HepG2 (cell line): Measurements from ENCODE around the gene CYP4F12. TPM values are rescaled to one million over a fixed set of nuclear protein-coding genes. Genes with fewer than 3 reads are reported as not detected.

Experiments
- CEBPG ChIP-seq: IDR thresholded peaks from 2 replicates; pipeline ENCODE4 v1.6.1; 2016
- KDM5B ChIP-seq: sonication (generic); formaldehyde crosslinking; IDR thresholded peaks from 2 replicates; pipeline ENCODE4 v1.4.0; 2020; ENCODE audit warnings: missing genetic modification reagents, mild to moderate bottlenecking, borderline replicate concordance
- NRL ChIP-seq: sonication (generic); formaldehyde crosslinking; IDR thresholded peaks from 2 replicates; pipeline ENCODE4 v1.5.0; 2020; ENCODE audit warnings: missing genetic modification reagents, mild to moderate bottlenecking, moderate library complexity, borderline replicate concordance
- RFXAP ChIP-seq: sonication (generic); formaldehyde crosslinking; IDR thresholded peaks from 2 replicates; pipeline ENCODE4 v1.4.0; 2020; ENCODE audit warnings: missing genetic modification reagents, borderline replicate concordance
- SIX1 ChIP-seq: sonication (generic); formaldehyde crosslinking; IDR thresholded peaks from 2 replicates; pipeline ENCODE4 v1.4.0; 2020; ENCODE audit warnings: missing genetic modification reagents, borderline replicate concordance
- TEAD2 ChIP-seq: sonication (generic); formaldehyde crosslinking; IDR thresholded peaks from 2 replicates; pipeline ENCODE4 v1.9.0; 2021; ENCODE audit warnings: missing genetic modification reagents
- U2AF1 ChIP-seq: fragments of 200-400 bp; formaldehyde crosslinking; optimal IDR thresholded peaks from 2 replicates; pipeline ENCODE3; 2017; ENCODE audit warnings: mild to moderate bottlenecking, low read depth, low read length
- ZC3H13 ChIP-seq: sonication (generic); formaldehyde crosslinking; IDR thresholded peaks from 2 replicates; pipeline ENCODE4 v1.8.1; 2023; ENCODE audit warnings: mild to moderate bottlenecking, missing genetic modification reagents, moderate library complexity
- ZFP1 ChIP-seq: IDR thresholded peaks from 2 replicates; pipeline ENCODE4 v1.6.1; 2016
- ZFP82 ChIP-seq: sonication (generic); formaldehyde crosslinking; IDR thresholded peaks from 2 replicates; pipeline ENCODE4 v1.5.1; 2020; ENCODE audit warnings: mild to moderate bottlenecking, missing genetic modification reagents, borderline replicate concordance
- ZNF329 ChIP-seq: sonication (generic); formaldehyde crosslinking; IDR thresholded peaks from 2 replicates; pipeline ENCODE4 v1.9.0; 2021; ENCODE audit warnings: low read depth, mild to moderate bottlenecking, missing genetic modification reagents
- ZNF33A ChIP-seq: sonication (generic); formaldehyde crosslinking; IDR thresholded peaks from 2 replicates; pipeline ENCODE4 v1.5.1; 2020; ENCODE audit warnings: missing genetic modification reagents, mild to moderate bottlenecking, moderate library complexity, borderline replicate concordance
- ZNF704 ChIP-seq: sonication (generic); formaldehyde crosslinking; IDR thresholded peaks from 2 replicates; pipeline ENCODE4 v1.8.1; 2023; ENCODE audit warnings: mild to moderate bottlenecking, inconsistent platforms, moderate library complexity, missing genetic modification reagents, borderline replicate concordance
- polyA plus RNA-seq, 8 experiments: library from polyadenylated mRNA; depleted of rRNA in 3 of 8; stranded (reverse) in 7 of 8; unstranded in 1 of 8; fragments of >200 nt; fragmentation: Illumina TruSeq in 4 of 8; extraction: Trizol in 4 of 8; gene quantifications; 2 replicates each; pipeline versions ENCODE4 v1.2.1 to v1.2.3, GENCODE V29; 2011 to 2016; ENCODE audit warnings: low read depth in 4 of 8, missing spikeins in 1 of 8, mixed read lengths in 1 of 8; ENCODE audit not compliant: insufficient read depth in 1 of 8
- total RNA-seq, 5 experiments: library from RNA; depleted of rRNA; stranded (reverse); fragments of >200 nt; fragmentation: Illumina TruSeq; extraction: Trizol; gene quantifications; 2 replicates each; pipeline ENCODE4 v1.2.3, GENCODE V29; 2016; ENCODE audit warnings: low read depth in 1 of 5
- TF ChIP-seq, protein P1 (sequence below): IDR thresholded peaks from 2 replicates; pipeline ENCODE4 v1.6.1; 2012; ENCODE audit warnings: low read depth, low read length, improper control_type of control experiment
- TF ChIP-seq, protein P2 (sequence below): sonication (generic); formaldehyde crosslinking; IDR thresholded peaks from 2 replicates; pipeline ENCODE4 v1.4.0; 2020; ENCODE audit warnings: missing genetic modification reagents, borderline replicate concordance
- TF ChIP-seq, protein P3 (sequence below): sonication (generic); formaldehyde crosslinking; IDR thresholded peaks from 2 replicates; pipeline ENCODE4 v1.5.1; 2020; ENCODE audit warnings: mild to moderate bottlenecking, missing genetic modification reagents, moderate library complexity
- TF ChIP-seq, protein P4 (sequence below), 2 experiments: sonication (generic) in 1 of 2; formaldehyde crosslinking in 1 of 2; IDR thresholded peaks; 2 replicates each; pipeline versions ENCODE4 v1.4.0 to v1.6.1; 2018 to 2020; ENCODE audit warnings: missing genetic modification reagents in 2 of 2, borderline replicate concordance in 1 of 2, low read depth in 1 of 2, mild to moderate bottlenecking in 1 of 2, missing biosample characterization in 1 of 2
- TF ChIP-seq, protein P5 (sequence below): sonication (generic); formaldehyde crosslinking; IDR thresholded peaks from 2 replicates; pipeline ENCODE4 v1.8.0; 2022; ENCODE audit warnings: missing genetic modification reagents, low read depth, mild to moderate bottlenecking, borderline replicate concordance

Gene CYP4F12
- total and polyA plus RNA-seq, 2 of the 13 experiments (the other 11 are each of a cell fraction or from before 2014, with no cell fraction given), result 29.9 to 30.8 TPM

DNA sequence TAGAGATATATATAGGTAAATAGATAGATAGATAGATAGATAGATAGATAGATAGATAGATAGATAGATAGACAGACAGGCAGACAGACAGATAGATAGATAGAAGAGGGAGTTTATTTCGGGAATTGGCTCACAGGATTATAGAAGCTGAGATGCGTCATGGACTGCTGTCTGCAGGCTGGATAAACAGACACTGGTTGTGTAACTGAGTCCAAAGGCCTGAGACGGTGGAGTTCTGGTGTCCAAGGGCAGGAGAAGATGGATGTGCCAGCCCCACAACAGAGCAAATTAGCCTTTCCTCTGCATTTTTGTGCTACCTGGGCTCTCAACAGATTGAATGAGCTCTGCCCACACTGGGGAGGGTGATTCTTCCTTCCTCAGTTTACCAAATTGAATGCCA, 29.5 kb upstream of the CYP4F12 start (continued):
- TF ChIP-seq ZC3H13 (no peak), ZFP1 (no peak), TEAD2 (CRISPR knock-in tag) (no peak), ZNF329 (CRISPR knock-in tag) (no peak), ZFP82 (no peak), U2AF1 (no peak), ZNF704 (CRISPR knock-in tag) (no peak), CEBPG (CRISPR knock-in tag) (peak; percentile 88), KDM5B (CRISPR knock-in tag) (no peak), ZNF33A (CRISPR knock-in tag) (no peak), NRL (CRISPR knock-in tag) (no peak), SIX1 (CRISPR knock-in tag) (0 out of 2 replicates have a peak, but pooled peaks have one; percentile 20), RFXAP (CRISPR knock-in tag) (no peak)
- TF ChIP-seq, protein P1, sequence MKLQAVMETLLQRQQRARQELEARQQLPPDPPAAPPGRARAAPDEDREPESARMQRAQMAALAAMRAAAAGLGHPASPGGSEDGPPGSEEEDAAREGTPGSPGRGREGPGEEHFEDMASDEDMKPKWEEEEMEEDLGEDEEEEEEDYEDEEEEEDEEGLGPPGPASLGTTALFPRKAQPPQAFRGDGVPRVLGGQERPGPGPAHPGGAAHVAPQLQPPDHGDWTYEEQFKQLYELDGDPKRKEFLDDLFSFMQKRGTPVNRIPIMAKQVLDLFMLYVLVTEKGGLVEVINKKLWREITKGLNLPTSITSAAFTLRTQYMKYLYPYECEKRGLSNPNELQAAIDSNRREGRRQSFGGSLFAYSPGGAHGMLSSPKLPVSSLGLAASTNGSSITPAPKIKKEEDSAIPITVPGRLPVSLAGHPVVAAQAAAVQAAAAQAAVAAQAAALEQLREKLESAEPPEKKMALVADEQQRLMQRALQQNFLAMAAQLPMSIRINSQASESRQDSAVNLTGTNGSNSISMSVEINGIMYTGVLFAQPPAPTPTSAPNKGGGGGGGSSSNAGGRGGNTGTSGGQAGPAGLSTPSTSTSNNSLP, result no peak
- TF ChIP-seq, protein P2, sequence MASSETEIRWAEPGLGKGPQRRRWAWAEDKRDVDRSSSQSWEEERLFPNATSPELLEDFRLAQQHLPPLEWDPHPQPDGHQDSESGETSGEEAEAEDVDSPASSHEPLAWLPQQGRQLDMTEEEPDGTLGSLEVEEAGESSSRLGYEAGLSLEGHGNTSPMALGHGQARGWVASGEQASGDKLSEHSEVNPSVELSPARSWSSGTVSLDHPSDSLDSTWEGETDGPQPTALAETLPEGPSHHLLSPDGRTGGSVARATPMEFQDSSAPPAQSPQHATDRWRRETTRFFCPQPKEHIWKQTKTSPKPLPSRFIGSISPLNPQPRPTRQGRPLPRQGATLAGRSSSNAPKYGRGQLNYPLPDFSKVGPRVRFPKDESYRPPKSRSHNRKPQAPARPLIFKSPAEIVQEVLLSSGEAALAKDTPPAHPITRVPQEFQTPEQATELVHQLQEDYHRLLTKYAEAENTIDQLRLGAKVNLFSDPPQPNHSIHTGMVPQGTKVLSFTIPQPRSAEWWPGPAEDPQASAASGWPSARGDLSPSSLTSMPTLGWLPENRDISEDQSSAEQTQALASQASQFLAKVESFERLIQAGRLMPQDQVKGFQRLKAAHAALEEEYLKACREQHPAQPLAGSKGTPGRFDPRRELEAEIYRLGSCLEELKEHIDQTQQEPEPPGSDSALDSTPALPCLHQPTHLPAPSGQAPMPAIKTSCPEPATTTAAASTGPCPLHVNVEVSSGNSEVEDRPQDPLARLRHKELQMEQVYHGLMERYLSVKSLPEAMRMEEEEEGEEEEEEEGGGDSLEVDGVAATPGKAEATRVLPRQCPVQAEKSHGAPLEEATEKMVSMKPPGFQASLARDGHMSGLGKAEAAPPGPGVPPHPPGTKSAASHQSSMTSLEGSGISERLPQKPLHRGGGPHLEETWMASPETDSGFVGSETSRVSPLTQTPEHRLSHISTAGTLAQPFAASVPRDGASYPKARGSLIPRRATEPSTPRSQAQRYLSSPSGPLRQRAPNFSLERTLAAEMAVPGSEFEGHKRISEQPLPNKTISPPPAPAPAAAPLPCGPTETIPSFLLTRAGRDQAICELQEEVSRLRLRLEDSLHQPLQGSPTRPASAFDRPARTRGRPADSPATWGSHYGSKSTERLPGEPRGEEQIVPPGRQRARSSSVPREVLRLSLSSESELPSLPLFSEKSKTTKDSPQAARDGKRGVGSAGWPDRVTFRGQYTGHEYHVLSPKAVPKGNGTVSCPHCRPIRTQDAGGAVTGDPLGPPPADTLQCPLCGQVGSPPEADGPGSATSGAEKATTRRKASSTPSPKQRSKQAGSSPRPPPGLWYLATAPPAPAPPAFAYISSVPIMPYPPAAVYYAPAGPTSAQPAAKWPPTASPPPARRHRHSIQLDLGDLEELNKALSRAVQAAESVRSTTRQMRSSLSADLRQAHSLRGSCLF (CRISPR knock-in tag), result no peak
- TF ChIP-seq, protein P3, sequence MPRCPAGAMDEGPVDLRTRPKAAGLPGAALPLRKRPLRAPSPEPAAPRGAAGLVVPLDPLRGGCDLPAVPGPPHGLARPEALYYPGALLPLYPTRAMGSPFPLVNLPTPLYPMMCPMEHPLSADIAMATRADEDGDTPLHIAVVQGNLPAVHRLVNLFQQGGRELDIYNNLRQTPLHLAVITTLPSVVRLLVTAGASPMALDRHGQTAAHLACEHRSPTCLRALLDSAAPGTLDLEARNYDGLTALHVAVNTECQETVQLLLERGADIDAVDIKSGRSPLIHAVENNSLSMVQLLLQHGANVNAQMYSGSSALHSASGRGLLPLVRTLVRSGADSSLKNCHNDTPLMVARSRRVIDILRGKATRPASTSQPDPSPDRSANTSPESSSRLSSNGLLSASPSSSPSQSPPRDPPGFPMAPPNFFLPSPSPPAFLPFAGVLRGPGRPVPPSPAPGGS (CRISPR knock-in tag), result no peak
- TF ChIP-seq, protein P4, sequence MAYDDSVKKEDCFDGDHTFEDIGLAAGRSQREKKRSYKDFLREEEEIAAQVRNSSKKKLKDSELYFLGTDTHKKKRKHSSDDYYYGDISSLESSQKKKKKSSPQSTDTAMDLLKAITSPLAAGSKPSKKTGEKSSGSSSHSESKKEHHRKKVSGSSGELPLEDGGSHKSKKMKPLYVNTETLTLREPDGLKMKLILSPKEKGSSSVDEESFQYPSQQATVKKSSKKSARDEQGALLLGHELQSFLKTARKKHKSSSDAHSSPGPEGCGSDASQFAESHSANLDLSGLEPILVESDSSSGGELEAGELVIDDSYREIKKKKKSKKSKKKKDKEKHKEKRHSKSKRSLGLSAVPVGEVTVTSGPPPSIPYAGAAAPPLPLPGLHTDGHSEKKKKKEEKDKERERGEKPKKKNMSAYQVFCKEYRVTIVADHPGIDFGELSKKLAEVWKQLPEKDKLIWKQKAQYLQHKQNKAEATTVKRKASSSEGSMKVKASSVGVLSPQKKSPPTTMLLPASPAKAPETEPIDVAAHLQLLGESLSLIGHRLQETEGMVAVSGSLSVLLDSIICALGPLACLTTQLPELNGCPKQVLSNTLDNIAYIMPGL (CRISPR knock-in tag; IDR thresholded peaks at IDR 0.05; ENCODE audit: borderline replicate concordance in 1 of 2, low read depth in 1 of 2), result no peak
- TF ChIP-seq, protein P5, sequence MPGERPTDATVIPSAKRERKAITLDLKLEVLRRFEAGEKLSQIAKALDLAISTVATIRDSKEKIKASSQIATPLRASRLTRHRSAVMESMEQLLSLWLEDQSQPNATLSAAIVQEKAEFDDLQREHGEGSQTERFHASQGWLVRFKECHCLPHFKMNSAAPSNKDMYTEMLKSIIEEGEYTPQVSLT (CRISPR knock-in tag), result no peak
